NCI-H2196 treated with DMSO at 0.1 percent for 48 hours (cell line): ENCODE measurements around the gene TP53AIP1.

Experiments used
- DNase-seq: peaks from one replicate; lab custom pipeline; 2025; ENCODE audit not compliant: unreplicated experiment; lab: John Stamatoyannopoulos, UW

The TP53AIP1 gene

DNA sequence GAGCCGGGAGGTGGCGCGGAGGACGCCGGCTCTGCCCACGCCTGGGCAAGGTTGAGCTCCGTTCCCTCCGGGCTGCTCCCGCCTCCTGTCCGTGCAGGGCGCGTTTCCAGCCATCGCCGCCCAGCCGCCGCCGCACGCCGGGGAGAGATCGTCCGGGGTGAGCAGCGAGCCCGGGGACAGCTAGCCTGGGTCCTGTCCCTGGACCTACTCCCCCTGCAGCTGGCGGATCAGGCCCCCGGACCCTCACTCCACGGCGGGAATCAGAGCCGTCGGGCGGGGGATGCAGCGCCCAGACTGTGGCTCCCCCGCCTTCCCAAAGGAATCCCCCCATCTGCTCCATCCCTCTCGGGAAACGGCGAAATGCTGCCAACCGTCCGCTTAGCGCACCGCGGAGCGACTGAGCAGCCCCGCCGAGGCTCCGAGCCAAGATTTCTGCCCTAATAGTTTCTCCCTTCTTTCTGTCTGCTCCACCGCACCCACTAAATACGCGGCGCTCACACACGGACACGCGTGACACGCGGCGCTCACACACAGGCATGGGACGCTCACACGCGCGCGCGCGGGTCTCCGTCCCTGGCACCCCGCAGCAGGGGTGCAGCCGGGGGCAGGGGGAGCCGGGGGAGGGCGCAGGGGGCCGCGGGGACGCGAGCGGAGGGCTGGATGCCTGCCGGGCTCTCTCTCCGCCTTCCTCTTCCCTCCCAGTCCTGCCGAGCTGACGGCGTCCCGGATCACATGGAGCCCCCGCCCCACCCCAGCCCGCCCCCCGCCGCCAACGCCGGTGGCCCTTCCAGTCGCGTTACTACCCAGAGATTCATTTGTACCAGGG is 51.9 kb downstream of the TP53AIP1 start, which contains the start of gene KCNJ5:
Gene KCNJ5 (plus strand): TSS at position 814 of the 826 bp plus-strand sequence. CDS start 19,918 bp downstream, outside the sequence.
- DNase-seq: no peak

DNA sequence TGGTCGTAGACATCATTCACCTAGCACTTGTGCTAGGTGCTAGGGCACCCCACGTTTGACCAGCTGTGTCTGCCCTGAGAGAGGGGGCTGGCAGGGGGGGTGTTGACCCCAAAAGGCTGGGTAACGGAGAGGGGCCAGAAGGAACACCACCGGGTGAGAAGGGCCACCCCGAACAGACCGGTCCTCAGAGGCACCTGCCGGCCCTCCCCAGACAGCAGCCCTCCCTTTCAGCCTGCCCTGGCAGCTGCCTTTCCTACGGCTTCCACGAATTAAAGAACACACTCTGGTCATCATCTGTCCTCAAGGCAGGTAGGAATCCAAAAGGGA is 52.5 kb downstream of the TP53AIP1 start:
- DNase-seq: no peak

DNA sequence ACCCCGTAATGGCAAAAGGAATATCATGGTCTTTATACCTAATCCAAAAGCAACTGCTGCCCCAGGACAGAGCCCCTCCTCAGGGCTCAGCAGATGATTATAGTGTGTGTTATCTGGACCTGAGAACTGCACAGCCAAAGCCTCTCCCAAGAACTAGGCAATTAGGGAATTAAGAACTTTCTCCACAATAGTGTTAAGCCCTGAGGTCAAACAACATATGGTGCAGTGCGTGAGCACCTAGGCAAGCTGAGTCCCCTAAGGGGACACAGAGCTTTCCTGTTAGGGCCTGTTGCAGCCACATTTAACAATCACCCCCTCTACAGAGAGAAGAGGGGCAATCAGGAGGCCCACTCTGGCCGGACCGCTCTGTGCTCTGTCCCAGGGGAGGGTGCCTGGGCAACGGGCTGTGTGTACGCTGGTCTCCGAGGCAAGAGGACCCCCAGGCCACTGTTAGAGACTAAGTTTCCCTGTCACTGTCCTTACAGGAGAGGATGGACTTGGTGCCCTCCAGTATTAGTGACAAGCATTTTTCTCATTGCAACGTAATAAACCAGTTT is 52.9 kb downstream of the TP53AIP1 start:
- DNase-seq: no peak

DNA sequence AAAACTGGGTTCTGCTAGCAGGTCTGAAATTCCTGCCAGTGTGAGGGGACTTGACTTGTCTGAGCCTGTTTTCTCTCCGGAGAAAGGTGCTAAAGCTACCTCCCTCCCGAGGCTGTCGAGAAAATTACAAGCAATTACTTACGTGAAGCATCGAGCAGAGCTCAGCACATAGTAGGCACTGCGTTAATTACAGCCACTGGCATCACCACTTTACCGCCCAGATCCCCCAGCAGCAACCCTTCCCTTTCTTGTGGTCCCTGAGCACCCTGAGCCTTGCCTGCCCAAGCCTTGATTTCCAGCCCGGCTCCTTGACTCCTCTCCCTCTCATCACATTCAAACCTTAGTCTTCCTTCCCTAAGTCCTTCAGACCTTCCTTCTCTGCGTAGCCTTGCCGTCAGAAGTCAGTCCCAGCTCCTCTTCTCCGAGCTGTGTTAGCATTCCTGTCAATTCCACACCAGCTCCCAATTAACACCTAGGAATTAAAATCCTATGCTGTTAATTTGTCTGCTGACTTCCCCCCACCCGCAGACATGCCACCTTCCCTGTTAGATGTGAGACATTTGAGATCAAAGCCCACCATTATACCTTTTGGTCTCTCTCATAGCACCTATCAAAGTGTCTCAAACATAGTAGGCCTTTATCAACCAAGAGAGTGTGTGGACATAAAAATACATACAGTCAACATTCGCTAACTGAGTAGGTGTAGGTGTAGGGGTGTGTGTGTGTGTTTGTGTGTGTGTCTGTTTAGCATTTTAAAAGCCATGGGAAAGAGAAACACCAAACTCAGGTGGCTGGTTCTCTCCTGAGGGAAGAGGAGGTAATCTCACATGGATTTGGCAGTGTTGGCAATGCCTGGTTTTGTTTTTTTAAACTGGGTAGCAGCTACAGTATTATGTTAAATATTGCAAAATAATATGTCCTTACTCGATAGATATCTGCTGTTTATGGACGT is 54.4 kb downstream of the TP53AIP1 start:
- no peak for DNase-seq

GRCh38 chr11:128886406-128887124 is 56.1 kb downstream of the TP53AIP1 start:
- no peak for DNase-seq
